H9 (cell line): Measurements from ENCODE around the gene DSG4. TPM values are rescaled to one million over a fixed set of nuclear protein-coding genes. Genes with fewer than 3 reads are reported as not detected.

ENCODE experiments used
- DNase-seq: peaks from one replicate; pipeline ENCODE4 v3.0.0-alpha.2; 2017
- H2AFZ ChIP-seq: one replicate; pipeline ENCODE4 v1.6.1; 2013; ENCODE audit warnings: mild to moderate bottlenecking, low read length, control low read depth, moderate library complexity
- H2AK5ac ChIP-seq: 2 replicates; pipeline ENCODE4 v1.6.1; 2013; ENCODE audit warnings: low read length, control low read depth, mixed read lengths; ENCODE audit not compliant: insufficient read length
- H2BK120ac ChIP-seq: one replicate; pipeline ENCODE4 v1.6.1; 2013; ENCODE audit warnings: low read depth, mild to moderate bottlenecking, low read length, control low read depth, inconsistent platforms; ENCODE audit not compliant: poor library complexity, severe bottlenecking
- H2BK12ac ChIP-seq: 2 replicates; pipeline ENCODE4 v1.6.1; 2013; ENCODE audit warnings: low read length, control low read depth, mixed read lengths, low read depth; ENCODE audit not compliant: insufficient read length
- H2BK15ac ChIP-seq: 2 replicates; pipeline ENCODE4 v1.6.1; 2013; ENCODE audit warnings: low read depth, low read length, control low read depth
- H2BK20ac ChIP-seq: one replicate; pipeline ENCODE4 v1.6.1; 2013; ENCODE audit warnings: low read depth, mild to moderate bottlenecking, low read length, control low read depth, inconsistent platforms; ENCODE audit not compliant: poor library complexity, severe bottlenecking
- H2BK5ac ChIP-seq: 2 replicates; pipeline ENCODE4 v1.6.1; 2013; ENCODE audit warnings: low read length, control low read depth, mixed read lengths; ENCODE audit not compliant: insufficient read length
- H3K14ac ChIP-seq: 2 replicates; pipeline ENCODE4 v1.6.1; 2013; ENCODE audit warnings: low read length, control low read depth; ENCODE audit not compliant: insufficient read depth
- H3K18ac ChIP-seq: 2 replicates; pipeline ENCODE4 v1.6.1; 2013; ENCODE audit warnings: low read depth, mild to moderate bottlenecking, mixed read lengths, low read length, control low read depth; ENCODE audit not compliant: insufficient read length
- H3K23ac ChIP-seq: 2 replicates; pipeline ENCODE4 v1.6.1; 2013; ENCODE audit warnings: low read length, control low read depth, mixed read lengths, low read depth; ENCODE audit not compliant: insufficient read length
- H3K23me2 ChIP-seq: 2 replicates; pipeline ENCODE4 v1.6.1; 2013; ENCODE audit warnings: low read depth, mild to moderate bottlenecking, mixed read lengths, low read length, control low read depth; ENCODE audit not compliant: insufficient read length, poor library complexity, severe bottlenecking
- H3K27ac ChIP-seq: 2 replicates; pipeline ENCODE4 v1.5.1; 2013; ENCODE audit warnings: low read length, control low read depth, mixed read lengths, low read depth; ENCODE audit not compliant: insufficient read length
- H3K27me3 ChIP-seq: 2 replicates; pipeline ENCODE4 v1.6.1; 2013; ENCODE audit warnings: low read length, control low read depth, inconsistent platforms; ENCODE audit not compliant: insufficient read depth
- H3K4ac ChIP-seq: 2 replicates; pipeline ENCODE4 v1.6.1; 2013; ENCODE audit warnings: low read depth, mild to moderate bottlenecking, control low read depth, inconsistent platforms, low read length, moderate library complexity
- H3K4me1 ChIP-seq: 2 replicates; pipeline ENCODE4 v1.6.1; 2013; ENCODE audit warnings: low read length, control low read depth, inconsistent platforms; ENCODE audit not compliant: insufficient read depth
- H3K4me2 ChIP-seq: 2 replicates; pipeline ENCODE4 v1.6.1; 2013; ENCODE audit warnings: low read length, control low read depth, mixed read lengths; ENCODE audit not compliant: insufficient read length, insufficient read depth
- H3K56ac ChIP-seq: 2 replicates; pipeline ENCODE4 v1.6.1; 2013; ENCODE audit warnings: low read depth, mild to moderate bottlenecking, mixed read lengths, low read length, control low read depth; ENCODE audit not compliant: insufficient read length
- H3K79me1 ChIP-seq: 2 replicates; pipeline ENCODE4 v1.6.1; 2013; ENCODE audit warnings: low read depth, mild to moderate bottlenecking, moderate library complexity, low read length, control low read depth, inconsistent platforms; ENCODE audit not compliant: insufficient read depth, poor library complexity, severe bottlenecking
- H3K79me2 ChIP-seq: 2 replicates; pipeline ENCODE4 v1.6.1; 2013; ENCODE audit warnings: low read length, control low read depth, inconsistent platforms; ENCODE audit not compliant: insufficient read depth
- H3K9ac ChIP-seq: 2 replicates; pipeline ENCODE4 v1.6.1; 2013; ENCODE audit warnings: low read length, control low read depth, mixed read lengths; ENCODE audit not compliant: insufficient read length; ENCODE audit errors: extremely low read depth
- H3K9me3 ChIP-seq: one replicate; pipeline ENCODE4 v1.6.1; 2013; ENCODE audit warnings: low read depth, low read length, inconsistent platforms; ENCODE audit not compliant: control insufficient read depth
- H3T11ph ChIP-seq: one replicate; pipeline ENCODE4 v1.6.1; 2013; ENCODE audit warnings: mild to moderate bottlenecking, low read length, control low read depth, inconsistent platforms
- H4K20me1 ChIP-seq: one replicate; pipeline ENCODE4 v1.6.1; 2013; ENCODE audit not compliant: control insufficient read depth, insufficient read length, insufficient read depth
- H4K5ac ChIP-seq: 2 replicates; pipeline ENCODE4 v1.6.1; 2013; ENCODE audit warnings: low read depth, mild to moderate bottlenecking, mixed read lengths, low read length, control low read depth; ENCODE audit not compliant: insufficient read length
- H4K8ac ChIP-seq: replicated peaks from 2 replicates; pipeline ENCODE4 v1.6.1; 2013; ENCODE audit warnings: low read length, control low read depth, mixed read lengths, low read depth; ENCODE audit not compliant: insufficient read length
- H4K91ac ChIP-seq: 2 replicates; pipeline ENCODE4 v1.6.1; 2013; ENCODE audit warnings: low read depth, mild to moderate bottlenecking, moderate library complexity, mixed read lengths, low read length, control low read depth; ENCODE audit not compliant: insufficient read length
- H3K27ac Mint-ChIP-seq, 3 experiments: 2 replicates in 2 of 3; 3 replicates in 1 of 3; pipeline ENCODE4 v1.8.0; 2020 to 2021; ENCODE audit warnings: mixed read lengths in 3 of 3, mild to moderate bottlenecking in 1 of 3, moderate library complexity in 1 of 3
- H3K27me3 Mint-ChIP-seq: 2 replicates; pipeline ENCODE4 v1.8.0; 2021; ENCODE audit warnings: low read depth, mild to moderate bottlenecking, moderate library complexity, mixed read lengths
- H3K36me3 Mint-ChIP-seq, 3 experiments: 2 replicates in 2 of 3; 3 replicates in 1 of 3; pipeline ENCODE4 v1.8.0; 2020 to 2021; ENCODE audit warnings: low read depth in 3 of 3, mixed read lengths in 3 of 3; ENCODE audit not compliant: insufficient read depth in 1 of 3
- H3K4me1 Mint-ChIP-seq, 2 experiments: 2 replicates each; pipeline ENCODE4 v1.8.0; 2020; ENCODE audit warnings: mixed read lengths in 2 of 2
- H3K4me3 Mint-ChIP-seq, 2 experiments: 2 replicates in 1 of 2; 3 replicates in 1 of 2; pipeline ENCODE4 v1.8.0; 2020 to 2021; ENCODE audit warnings: mild to moderate bottlenecking in 2 of 2, mixed read lengths in 2 of 2, moderate library complexity in 1 of 2
- H3K9me3 Mint-ChIP-seq, 2 experiments: 2 replicates in 1 of 2; 3 replicates in 1 of 2; pipeline ENCODE4 v1.8.0; 2020; ENCODE audit warnings: mild to moderate bottlenecking in 2 of 2, mixed read lengths in 2 of 2, moderate library complexity in 1 of 2
- WGBS: extraction: QIAGEN DNeasy Blood & Tissue Kit; methylation state at CpG from one replicate; pipeline ENCODE4 v1.1.7; 2013; ENCODE audit warnings: missing lambda C conversion rate, low lambda C conversion rate, mixed read lengths; ENCODE audit not compliant: insufficient read length; ENCODE audit errors: extremely low coverage; 5-methylcytosine and 5-hydroxymethylcytosine counted together
- total RNA-seq: library from RNA; stranded (reverse); gene quantifications from 2 replicates; pipeline ENCODE4 v1.2.1, GENCODE V29; 2021
- TF ChIP-seq, protein P1 (sequence below): fragments of 200-600 bp; sonication (generic); conservative IDR thresholded peaks from 3 replicates; pipeline ENCODE4 v1.8.0; 2021; ENCODE audit warnings: antibody characterized with exemption, mild to moderate bottlenecking

DSG4 gene
- total RNA-seq, 1 experiment from 2014 or later, result not detected

DNA sequence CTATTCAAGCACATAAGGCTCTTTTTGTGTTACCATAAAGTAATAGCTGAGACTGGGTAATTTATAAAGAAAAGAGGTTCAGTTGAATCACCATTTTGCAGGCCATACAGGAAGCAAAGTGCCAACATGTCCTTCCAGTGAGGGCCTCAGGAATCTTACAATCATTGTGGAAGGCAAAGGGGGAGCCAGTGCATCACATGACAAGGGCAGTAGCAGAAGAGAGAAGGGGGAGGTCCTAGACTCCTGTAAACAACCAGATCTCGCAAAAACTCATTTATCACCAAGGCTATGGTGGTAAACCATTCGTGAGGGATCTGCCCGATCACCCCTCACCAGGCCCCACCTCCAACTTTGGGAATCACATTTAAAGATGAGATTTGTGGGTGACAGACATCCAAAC is 16.7 kb downstream of the DSG4 start:
- Histone ChIP-seq H4K91ac (no peak overlapping the region), H2BK15ac (no peak overlapping the region), H2BK120ac (no peak overlapping the region), H3K4ac (no peak overlapping the region), H4K8ac (no peak overlapping the region), H2AK5ac (no peak overlapping the region), H4K5ac (no peak overlapping the region), H2BK12ac (no peak overlapping the region), H3K4me1 (no peaks in the 10 kb centered on the region), H3K9me3 (no peaks in the 10 kb centered on the region), H4K20me1 (no peaks in the 10 kb centered on the region), H3K27ac (no peak overlapping the region), H2BK20ac (no peak overlapping the region), H3K56ac (no peak overlapping the region), H3K23me2 (no peaks in the 10 kb centered on the region), H2AFZ (no peak overlapping the region), H3T11ph (no peak overlapping the region), H3K79me2 (no peaks in the 10 kb centered on the region), H3K79me1 (no peaks in the 10 kb centered on the region), H3K9ac (no peak overlapping the region), H3K27me3 (no peaks in the 10 kb centered on the region), H3K23ac (no peak overlapping the region), H3K14ac (no peak overlapping the region), H3K18ac (no peak overlapping the region), H3K4me2 (no peak overlapping the region), H2BK5ac (no peak overlapping the region)
- Mint-ChIP-seq H3K27ac (no peak overlapping the region; a peak in 1 of 7 replicates), H3K4me3 (no peak overlapping the region), H3K36me3 (no peaks in the 10 kb centered on the region), H3K27me3 (no peaks in the 10 kb centered on the region), H3K4me1 (peaks cover 1 to 4% of the 10 kb centered on the region in 2 experiments; a peak in 2 of 4 replicates), H3K9me3 (no peaks in the 10 kb centered on the region)
- WGBS, result no CpG with 5 or more reads among the region's 3 CpGs
- TF ChIP-seq, protein P1, sequence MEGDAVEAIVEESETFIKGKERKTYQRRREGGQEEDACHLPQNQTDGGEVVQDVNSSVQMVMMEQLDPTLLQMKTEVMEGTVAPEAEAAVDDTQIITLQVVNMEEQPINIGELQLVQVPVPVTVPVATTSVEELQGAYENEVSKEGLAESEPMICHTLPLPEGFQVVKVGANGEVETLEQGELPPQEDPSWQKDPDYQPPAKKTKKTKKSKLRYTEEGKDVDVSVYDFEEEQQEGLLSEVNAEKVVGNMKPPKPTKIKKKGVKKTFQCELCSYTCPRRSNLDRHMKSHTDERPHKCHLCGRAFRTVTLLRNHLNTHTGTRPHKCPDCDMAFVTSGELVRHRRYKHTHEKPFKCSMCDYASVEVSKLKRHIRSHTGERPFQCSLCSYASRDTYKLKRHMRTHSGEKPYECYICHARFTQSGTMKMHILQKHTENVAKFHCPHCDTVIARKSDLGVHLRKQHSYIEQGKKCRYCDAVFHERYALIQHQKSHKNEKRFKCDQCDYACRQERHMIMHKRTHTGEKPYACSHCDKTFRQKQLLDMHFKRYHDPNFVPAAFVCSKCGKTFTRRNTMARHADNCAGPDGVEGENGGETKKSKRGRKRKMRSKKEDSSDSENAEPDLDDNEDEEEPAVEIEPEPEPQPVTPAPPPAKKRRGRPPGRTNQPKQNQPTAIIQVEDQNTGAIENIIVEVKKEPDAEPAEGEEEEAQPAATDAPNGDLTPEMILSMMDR, result no peak
- DNase-seq, result no peak
